Smooth muscle cell (in vitro differentiated cells): ENCODE data around the gene FBXW12. TPM values are rescaled to one million over a fixed set of nuclear protein-coding genes. Genes with fewer than 3 reads are reported as not detected.

Experiments
- DNase-seq: peaks from one replicate; lab custom pipeline; 2025; ENCODE audit not compliant: unreplicated experiment; lab: John Stamatoyannopoulos, UW
- H2AFZ ChIP-seq: fragments of 200-600 bp; sonication (generic); 2 replicates; pipeline ENCODE4 v1.6.0; 2016; ENCODE audit warnings: antibody characterized with exemption, low read depth, mild to moderate bottlenecking
- H3F3A ChIP-seq: fragments of 200-600 bp; sonication (generic); 2 replicates; pipeline ENCODE4 v1.6.0; 2017; ENCODE audit warnings: antibody characterized with exemption, low read depth
- H3K27ac ChIP-seq: fragments of 200-600 bp; sonication (generic); 2 replicates; pipeline ENCODE4 v1.5.1; 2016; ENCODE audit warnings: low read depth, mild to moderate bottlenecking
- H3K27me3 ChIP-seq: fragments of 200-600 bp; sonication (generic); 2 replicates; pipeline ENCODE4 v1.6.1; 2016; ENCODE audit warnings: low read depth, mild to moderate bottlenecking
- H3K36me3 ChIP-seq: fragments of 200-600 bp; sonication (generic); 2 replicates; pipeline ENCODE4 v1.5.1; 2016; ENCODE audit warnings: low read depth
- H3K4me1 ChIP-seq: fragments of 200-600 bp; sonication (generic); 2 replicates; pipeline ENCODE4 v1.5.1; 2016; ENCODE audit warnings: low read depth
- H3K4me2 ChIP-seq: fragments of 200-600 bp; sonication (generic); 2 replicates; pipeline ENCODE4 v1.6.0; 2016; ENCODE audit warnings: mild to moderate bottlenecking
- H3K4me3 ChIP-seq: fragments of 200-600 bp; sonication (generic); 2 replicates; pipeline ENCODE4 v1.5.1; 2016; ENCODE audit warnings: mild to moderate bottlenecking
- H3K79me2 ChIP-seq: fragments of 200-600 bp; sonication (generic); 2 replicates; pipeline ENCODE4 v1.6.0; 2016; ENCODE audit warnings: low read depth, mild to moderate bottlenecking
- H3K9ac ChIP-seq: fragments of 200-600 bp; sonication (generic); 2 replicates; pipeline ENCODE4 v1.6.0; 2016; ENCODE audit warnings: low read depth
- H3K9me3 ChIP-seq: fragments of 200-600 bp; sonication (generic); replicated peaks from 2 replicates; pipeline ENCODE4 v1.5.1; 2016; ENCODE audit warnings: low read depth
- H4K20me1 ChIP-seq: fragments of 200-600 bp; sonication (generic); 2 replicates; pipeline ENCODE4 v1.6.0; 2016; ENCODE audit warnings: low read depth
- CTCF ChIP-seq: fragments of 200-600 bp; sonication (generic); IDR thresholded peaks from 2 replicates; pipeline ENCODE4 v1.5.1; 2017; ENCODE audit warnings: borderline replicate concordance, mild to moderate bottlenecking, antibody characterized with exemption; ENCODE audit not compliant: insufficient read depth, poor library complexity, severe bottlenecking
- WGBS: methylation state at CpG from one replicate; pipeline ENCODE4 v1.1.7; 2016; ENCODE audit warnings: low lambda C conversion rate; 5-methylcytosine and 5-hydroxymethylcytosine counted together
- polyA plus RNA-seq: library from polyadenylated mRNA; unstranded; fragments of >200 nt; fragmentation: Nextera tagmentation; extraction: Ambion mirVana; gene quantifications from 2 replicates; pipeline ENCODE4 v1.2.1, GENCODE V29; 2016
- total RNA-seq: library from RNA; depleted of rRNA; stranded (reverse); fragments of >200 nt; gene quantifications from 2 replicates; pipeline ENCODE4 v1.2.3, GENCODE V29; 2014

The FBXW12 gene
- total and polyA plus RNA-seq, 2 experiments from 2014 or later = 0.07 TPM; not detected in 1

- TF ChIP-seq CTCF = no peak
- H3F3A ChIP-seq = no peaks in the 10 kb centered on the region
- H3K27me3 ChIP-seq = peaks cover 10% of the 10 kb centered on the region
- H3K9me3 ChIP-seq = no peaks in the 10 kb centered on the region
- H3K4me3 ChIP-seq = no peak overlapping the region
- DNase-seq = no peak
- no peak overlapping the region for H2AFZ ChIP-seq
- H3K4me2 ChIP-seq = no peak overlapping the region
- no peaks in the 10 kb centered on the region for H3K4me1 ChIP-seq
- H3K79me2 ChIP-seq = no peaks in the 10 kb centered on the region
- no peaks in the 10 kb centered on the region for H3K36me3 ChIP-seq
- H3K9ac ChIP-seq = no peak overlapping the region
- 75% methylated on average over 3 of the region's 3 CpGs for WGBS
- H4K20me1 ChIP-seq = no peaks in the 10 kb centered on the region
- H3K27ac ChIP-seq = no peak overlapping the region
These were observed 24.5 kb upstream of the FBXW12 start for GRCh38 chr3:48347500-48347899.

DNA sequence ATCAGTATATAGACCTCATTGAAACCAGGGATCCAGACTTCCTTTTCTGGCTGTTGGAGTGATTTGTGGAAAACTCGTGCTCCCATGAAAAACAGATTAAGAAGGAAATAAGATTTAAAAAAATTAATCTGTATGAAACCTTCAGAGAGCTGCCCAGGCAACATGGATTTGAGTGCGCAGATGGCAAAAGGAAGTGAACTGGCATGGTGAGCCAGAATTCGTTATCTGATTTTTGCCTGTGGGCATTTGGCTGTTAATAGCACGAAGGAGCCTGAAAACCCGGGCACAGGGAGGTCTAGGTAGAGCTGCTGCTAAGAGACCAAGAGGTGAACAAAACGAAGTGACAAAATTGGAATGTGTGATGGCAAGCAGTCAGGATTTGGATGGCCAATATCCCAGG lies 19.5 kb upstream of the FBXW12 start:
- TF ChIP-seq CTCF = no peak
- WGBS = 87% methylated on average over 6 of the region's 6 CpGs
- H2AFZ ChIP-seq = no peak overlapping the region

GRCh38 chr3:48353987-48354386 lies 18.0 kb upstream of the FBXW12 start:
- no peak overlapping the region for H3K9ac ChIP-seq
- H3K36me3 ChIP-seq = no peaks in the 10 kb centered on the region
- TF ChIP-seq CTCF = no peak
- H3K27ac ChIP-seq = no peak overlapping the region
- no peaks in the 10 kb centered on the region for H3K9me3 ChIP-seq
- 97% methylated on average over 4 of the region's 4 CpGs for WGBS
- H4K20me1 ChIP-seq = no peaks in the 10 kb centered on the region
- peaks cover 20% of the 10 kb centered on the region for H3K27me3 ChIP-seq
- H2AFZ ChIP-seq = no peak overlapping the region
- no peak overlapping the region for H3K4me3 ChIP-seq
- no peak for DNase-seq
- H3F3A ChIP-seq = no peaks in the 10 kb centered on the region
- no peaks in the 10 kb centered on the region for H3K79me2 ChIP-seq
- H3K4me1 ChIP-seq = no peaks in the 10 kb centered on the region
- no peak overlapping the region for H3K4me2 ChIP-seq

More for the DNA sequence above, 19.5 kb upstream of the FBXW12 start:
- no peaks in the 10 kb centered on the region for H3K9me3 ChIP-seq
- no peaks in the 10 kb centered on the region for H4K20me1 ChIP-seq
- no peak overlapping the region for H3K4me2 ChIP-seq
- H3K79me2 ChIP-seq = no peaks in the 10 kb centered on the region
- no peaks in the 10 kb centered on the region for H3F3A ChIP-seq
- H3K27me3 ChIP-seq = peaks cover 15% of the 10 kb centered on the region
- DNase-seq = no peak
- H3K27ac ChIP-seq = no peak overlapping the region
- no peak overlapping the region for H3K9ac ChIP-seq
- H3K36me3 ChIP-seq = no peaks in the 10 kb centered on the region
- H3K4me1 ChIP-seq = no peaks in the 10 kb centered on the region
- H3K4me3 ChIP-seq = no peak overlapping the region

- no peak for DNase-seq
- no peaks in the 10 kb centered on the region for H4K20me1 ChIP-seq
- no peaks in the 10 kb centered on the region for H3F3A ChIP-seq
- 75% methylated on average over 1 of the region's 1 CpG for WGBS
- H3K79me2 ChIP-seq = no peaks in the 10 kb centered on the region
- H3K27ac ChIP-seq = no peak overlapping the region
- H2AFZ ChIP-seq = no peak overlapping the region
- no peak overlapping the region for H3K4me3 ChIP-seq
- H3K36me3 ChIP-seq = no peaks in the 10 kb centered on the region
- H3K9me3 ChIP-seq = no peaks in the 10 kb centered on the region
- no peaks in the 10 kb centered on the region for H3K4me1 ChIP-seq
- TF ChIP-seq CTCF = no peak
- no peak overlapping the region for H3K4me2 ChIP-seq
- H3K9ac ChIP-seq = no peak overlapping the region
- peaks cover 20% of the 10 kb centered on the region for H3K27me3 ChIP-seq
These were observed 15.6 kb upstream of the FBXW12 start for GRCh38 chr3:48356419-48356818.
